Osteocyte (in vitro differentiated cells): ENCODE measurements around the gene SERINC3. TPM values are rescaled to one million over a fixed set of nuclear protein-coding genes. Genes with fewer than 3 reads are reported as not detected.

Source experiments
- DNase-seq: peaks from one replicate; pipeline ENCODE4 v3.0.0; 2021; ENCODE audit warnings: mixed read lengths; ENCODE audit not compliant: unreplicated experiment; ENCODE audit errors: extremely low spot score
- H3K27ac Mint-ChIP-seq: one replicate; pipeline ENCODE4 v1.8.0; 2021; ENCODE audit warnings: mild to moderate bottlenecking, mixed read lengths; ENCODE audit not compliant: unreplicated experiment
- H3K27me3 Mint-ChIP-seq: one replicate; pipeline ENCODE4 v1.8.0; 2021; ENCODE audit warnings: mixed read lengths; ENCODE audit not compliant: unreplicated experiment
- H3K36me3 Mint-ChIP-seq: one replicate; pipeline ENCODE4 v1.8.0; 2021; ENCODE audit warnings: mixed read lengths; ENCODE audit not compliant: unreplicated experiment
- H3K4me1 Mint-ChIP-seq: one replicate; pipeline ENCODE4 v1.8.0; 2021; ENCODE audit warnings: mixed read lengths; ENCODE audit not compliant: unreplicated experiment
- H3K4me3 Mint-ChIP-seq: one replicate; pipeline ENCODE4 v1.8.0; 2021; ENCODE audit warnings: mild to moderate bottlenecking, moderate library complexity, mixed read lengths; ENCODE audit not compliant: unreplicated experiment
- H3K9me3 Mint-ChIP-seq: one replicate; pipeline ENCODE4 v1.8.0; 2021; ENCODE audit warnings: mixed read lengths; ENCODE audit not compliant: unreplicated experiment
- total RNA-seq: library from RNA; stranded (reverse); gene quantifications from 2 replicates; pipeline ENCODE4 v1.2.1, GENCODE V29; 2021
- TF ChIP-seq, protein P1 (sequence below): fragments of 200-600 bp; sonication (generic); IDR thresholded peaks from 2 replicates; pipeline ENCODE4 v1.5.0; 2021; ENCODE audit warnings: antibody characterized with exemption, mild to moderate bottlenecking, moderate library complexity

SERINC3 gene
- total RNA-seq, 1 donor from 2014 or later = 121 TPM

DNA sequence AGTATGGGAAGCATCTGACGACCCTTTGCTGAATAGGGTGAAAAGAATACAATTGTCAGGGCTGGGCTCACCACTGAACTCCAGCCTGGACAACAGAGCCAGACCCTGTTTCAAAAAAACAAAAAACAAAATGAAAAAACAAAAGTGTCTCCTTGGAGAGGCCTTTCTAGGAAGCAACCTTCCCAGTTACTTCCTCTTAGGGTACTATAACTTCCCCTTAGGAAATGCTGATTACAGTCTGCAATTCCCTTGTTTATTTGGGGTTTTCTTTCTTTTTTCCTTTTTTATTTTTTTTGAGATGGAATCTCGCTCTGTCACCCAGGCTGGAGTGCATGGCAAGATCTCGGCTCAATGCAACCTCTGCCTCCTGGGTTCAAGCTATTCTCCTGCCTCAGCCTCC is 66.7 kb downstream of the SERINC3 start:
- TF ChIP-seq, protein P1, sequence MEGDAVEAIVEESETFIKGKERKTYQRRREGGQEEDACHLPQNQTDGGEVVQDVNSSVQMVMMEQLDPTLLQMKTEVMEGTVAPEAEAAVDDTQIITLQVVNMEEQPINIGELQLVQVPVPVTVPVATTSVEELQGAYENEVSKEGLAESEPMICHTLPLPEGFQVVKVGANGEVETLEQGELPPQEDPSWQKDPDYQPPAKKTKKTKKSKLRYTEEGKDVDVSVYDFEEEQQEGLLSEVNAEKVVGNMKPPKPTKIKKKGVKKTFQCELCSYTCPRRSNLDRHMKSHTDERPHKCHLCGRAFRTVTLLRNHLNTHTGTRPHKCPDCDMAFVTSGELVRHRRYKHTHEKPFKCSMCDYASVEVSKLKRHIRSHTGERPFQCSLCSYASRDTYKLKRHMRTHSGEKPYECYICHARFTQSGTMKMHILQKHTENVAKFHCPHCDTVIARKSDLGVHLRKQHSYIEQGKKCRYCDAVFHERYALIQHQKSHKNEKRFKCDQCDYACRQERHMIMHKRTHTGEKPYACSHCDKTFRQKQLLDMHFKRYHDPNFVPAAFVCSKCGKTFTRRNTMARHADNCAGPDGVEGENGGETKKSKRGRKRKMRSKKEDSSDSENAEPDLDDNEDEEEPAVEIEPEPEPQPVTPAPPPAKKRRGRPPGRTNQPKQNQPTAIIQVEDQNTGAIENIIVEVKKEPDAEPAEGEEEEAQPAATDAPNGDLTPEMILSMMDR = no peak
- Mint-ChIP-seq H3K4me3 (no peak overlapping the region), H3K4me1 (no peaks in the 10 kb centered on the region), H3K36me3 (no peaks in the 10 kb centered on the region), H3K27ac (no peak overlapping the region), H3K9me3 (no peaks in the 10 kb centered on the region), H3K27me3 (peaks cover 7% of the 10 kb centered on the region)
- no peak for DNase-seq

DNA sequence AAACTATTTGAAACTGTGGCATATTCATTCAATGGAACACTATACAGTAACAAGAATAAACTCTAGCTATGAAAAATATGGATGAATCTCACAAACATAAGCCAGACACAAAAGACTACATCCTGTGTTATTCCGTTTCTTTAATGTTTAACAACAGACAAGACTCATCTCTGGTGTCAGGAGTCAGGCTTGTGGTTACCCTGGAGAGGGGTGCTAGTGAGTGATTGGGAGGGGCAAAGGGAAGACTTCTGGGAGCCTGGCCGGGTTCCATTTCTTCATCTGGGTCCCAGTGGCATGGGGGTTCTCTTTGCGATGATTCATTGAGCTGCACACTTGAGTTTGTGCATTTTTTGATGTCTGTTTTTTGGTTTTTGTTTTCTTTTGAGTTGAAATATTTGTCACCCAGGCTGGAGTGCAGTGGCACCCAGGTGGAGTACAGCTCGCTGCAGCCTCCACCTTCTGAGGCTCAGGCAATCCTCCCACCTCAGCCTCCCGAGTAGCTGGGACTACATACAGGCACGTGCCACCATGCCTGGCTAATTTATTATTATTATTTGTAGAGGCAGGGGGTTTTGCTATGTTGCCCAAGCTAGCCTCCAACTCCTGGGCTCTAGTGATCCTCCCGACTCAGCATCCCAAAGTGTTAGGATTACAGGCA is 67.4 kb downstream of the SERINC3 start:
- peaks cover 9% of the 10 kb centered on the region for H3K27me3 Mint-ChIP-seq
- H3K9me3 Mint-ChIP-seq = no peaks in the 10 kb centered on the region
- H3K27ac Mint-ChIP-seq = no peak overlapping the region
- no peaks in the 10 kb centered on the region for H3K36me3 Mint-ChIP-seq
- no peaks in the 10 kb centered on the region for H3K4me1 Mint-ChIP-seq
- H3K4me3 Mint-ChIP-seq = no peak overlapping the region
- TF ChIP-seq, protein P1 = no peak
- no peak for DNase-seq

DNA sequence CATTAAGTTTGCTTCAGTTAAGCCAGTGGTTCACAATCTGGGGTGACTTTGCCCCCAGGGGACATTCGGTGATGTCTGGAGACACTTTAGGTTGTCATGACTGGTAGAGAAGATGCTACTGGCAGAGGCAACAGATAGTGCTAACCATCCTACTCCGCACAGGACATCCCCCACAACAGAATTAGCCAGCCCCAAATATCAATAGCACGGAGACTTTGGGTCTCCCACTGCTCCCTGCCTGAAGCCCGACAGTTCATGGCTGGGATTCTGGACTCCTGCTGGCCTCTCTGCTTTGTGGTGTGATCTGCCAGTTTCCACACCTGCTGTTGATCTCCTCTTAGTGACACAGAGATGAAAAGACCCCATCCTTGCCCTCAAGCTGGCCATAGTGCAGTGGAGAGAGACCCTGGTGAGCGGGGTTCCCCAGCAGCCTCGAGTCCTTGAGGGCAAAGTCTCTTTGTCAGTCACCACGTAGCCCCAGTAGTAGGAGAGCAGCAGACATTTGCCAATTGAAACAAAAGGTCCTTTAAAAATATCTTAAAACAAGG is 70.9 kb downstream of the SERINC3 start:
- Mint-ChIP-seq H3K9me3 (no peaks in the 10 kb centered on the region), H3K4me1 (no peaks in the 10 kb centered on the region), H3K36me3 (no peaks in the 10 kb centered on the region), H3K27me3 (peaks cover 23% of the 10 kb centered on the region), H3K4me3 (no peak overlapping the region), H3K27ac (no peak overlapping the region)
- TF ChIP-seq, protein P1 = no peak
- DNase-seq = no peak

GRCh38 chr20:44450281-44450889 is 71.5 kb downstream of the SERINC3 start:
- TF ChIP-seq, protein P1 = no peak
- H3K9me3 Mint-ChIP-seq = no peaks in the 10 kb centered on the region
- no peak overlapping the region for H3K27ac Mint-ChIP-seq
- DNase-seq = no peak
- no peaks in the 10 kb centered on the region for H3K4me1 Mint-ChIP-seq
- no peak overlapping the region for H3K4me3 Mint-ChIP-seq
- no peaks in the 10 kb centered on the region for H3K36me3 Mint-ChIP-seq
- peaks cover 23% of the 10 kb centered on the region for H3K27me3 Mint-ChIP-seq

DNA sequence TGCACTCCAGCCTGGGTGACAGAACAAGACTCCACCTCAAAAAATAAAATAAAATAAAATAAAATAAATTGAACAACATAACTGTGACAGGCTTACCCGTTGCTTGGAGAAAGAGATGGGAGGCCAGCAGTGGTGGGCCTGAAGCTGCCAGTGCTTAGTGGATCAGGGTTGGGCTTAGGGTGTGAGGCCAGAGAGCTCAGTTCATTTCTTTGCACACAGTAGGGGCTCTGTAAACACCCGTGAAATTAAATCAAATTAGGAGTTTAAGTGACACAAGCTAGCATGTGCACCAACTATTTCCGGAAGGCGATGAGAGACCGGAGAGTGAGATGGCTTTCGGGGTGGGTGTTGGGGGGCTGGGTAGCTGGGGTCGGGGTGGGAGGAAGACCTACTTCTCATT is 72.0 kb downstream of the SERINC3 start:
- Mint-ChIP-seq H3K4me3 (no peak overlapping the region), H3K4me1 (no peaks in the 10 kb centered on the region), H3K36me3 (no peaks in the 10 kb centered on the region), H3K27ac (no peak overlapping the region), H3K9me3 (no peaks in the 10 kb centered on the region), H3K27me3 (peaks cover 23% of the 10 kb centered on the region)
- TF ChIP-seq, protein P1 = no peak
- DNase-seq = no peak
